Coronary artery (tissue), 2 donors: ENCODE results near the gene AHNAK2.
"Not testable (repeated sequence)": the region's sequence is repeated elsewhere in the genome, so short reads cannot be mapped to it uniquely, and the experiment has no call there.

ENCODE experiments used
- DNase-seq: peaks from one replicate; pipeline ENCODE4 v3.0.0-alpha.2; 2017; ENCODE audit warnings: low spot score
- H3K27ac ChIP-seq, 2 donors: fragments of 200-600 bp; sonication (generic); one replicate each; pipeline ENCODE4 v1.5.1; 2016 to 2019
- H3K4me3 ChIP-seq: fragments of 200-600 bp; sonication (generic); 2 replicates; pipeline ENCODE4 v1.5.1; 2016; ENCODE audit warnings: mild to moderate bottlenecking, moderate library complexity
- CTCF ChIP-seq: fragments of 200-600 bp; sonication (generic); IDR thresholded peaks from one replicate; pipeline ENCODE4 v1.5.1; 2019; ENCODE audit warnings: antibody characterized with exemption

The AHNAK2 gene

GRCh38 chr14:104924421-104925213, 53.6 kb downstream of the AHNAK2 start, which contains the start of gene PLD4:
PLD4 (plus strand) TSS chr14:104924879; CDS start chr14:104927141, 2,262 bp downstream.
- no peak within 1 kb of the TSS for H3K4me3 ChIP-seq
- no peak for DNase-seq
- no peak within 1 kb of the TSS for H3K27ac ChIP-seq
- no peak for TF ChIP-seq CTCF

- Histone ChIP-seq H3K27ac (no peak overlapping the region), H3K4me3 (no peak overlapping the region)
- DNase-seq: no peak
- no peak for TF ChIP-seq CTCF
Observed at GRCh38 chr14:104923640-104924420, 54.3 kb downstream of the AHNAK2 start.

- H3K27ac ChIP-seq: no peak overlapping the region
- no peak for TF ChIP-seq CTCF
Observed at GRCh38 chr14:104919993-104920315, 58.2 kb downstream of the AHNAK2 start.

GRCh38 chr14:104919152-104919992, 58.8 kb downstream of the AHNAK2 start:
- DNase-seq, H3K4me3 ChIP-seq, H3K27ac ChIP-seq: not testable (repeated sequence)

More at GRCh38 chr14:104919993-104920315, 58.2 kb downstream of the AHNAK2 start:
- no peak for DNase-seq
- no peak overlapping the region for H3K4me3 ChIP-seq

GRCh38 chr14:104917993-104918392, 60.2 kb downstream of the AHNAK2 start:
- H3K4me3 ChIP-seq: no peak overlapping the region
- no peak for DNase-seq
- TF ChIP-seq CTCF: no peak
- H3K27ac ChIP-seq: no peak overlapping the region

- DNase-seq: no peak
- no peak overlapping the region for H3K4me3 ChIP-seq
- no peak for TF ChIP-seq CTCF
- no peak overlapping the region for H3K27ac ChIP-seq
Observed at GRCh38 chr14:104917116-104917515, 61.1 kb downstream of the AHNAK2 start.

GRCh38 chr14:104913435-104913834, 64.7 kb downstream of the AHNAK2 start:
- Histone ChIP-seq H3K4me3 (no peak overlapping the region), H3K27ac (no peak overlapping the region)
- DNase-seq: no peak
- no peak for TF ChIP-seq CTCF
